ENCODE results near the gene EIF4G2.
A peak's percentile ranks its signal among the peaks of the same experiment; 100 is the strongest.

EIF4G2 gene

DNA sequence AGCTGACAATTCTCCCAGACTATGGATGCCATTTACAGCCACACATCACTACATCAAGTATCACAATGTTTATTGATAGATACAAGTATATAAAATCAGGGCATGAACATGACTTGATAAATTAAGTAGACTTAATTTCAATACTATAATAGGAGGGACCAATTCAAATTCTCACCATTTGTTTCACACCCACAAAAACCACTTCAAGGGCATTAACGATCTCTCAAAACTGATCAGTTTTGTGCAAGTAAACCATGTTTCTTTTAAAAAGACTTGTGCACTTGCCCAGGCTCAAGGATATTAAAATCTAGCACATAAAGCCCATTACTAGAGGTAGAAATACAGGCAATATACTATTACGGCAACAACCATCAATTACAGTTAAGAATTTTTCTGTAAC is 11.7 kb downstream of the EIF4G2 start:
- Mint-ChIP-seq H3K4me1 (peaks cover 27% of the 10 kb centered on the region), H3K4me3 (no peak overlapping the region), H3K27me3 (ENCODE audit: low read depth) (no peaks in the 10 kb centered on the region), H3K27ac (no peak overlapping the region), H3K9me3 (no peaks in the 10 kb centered on the region), H3K36me3 (ENCODE audit: low read depth) (peaks cover 72% of the 10 kb centered on the region)
- TF ChIP-seq, protein P1, sequence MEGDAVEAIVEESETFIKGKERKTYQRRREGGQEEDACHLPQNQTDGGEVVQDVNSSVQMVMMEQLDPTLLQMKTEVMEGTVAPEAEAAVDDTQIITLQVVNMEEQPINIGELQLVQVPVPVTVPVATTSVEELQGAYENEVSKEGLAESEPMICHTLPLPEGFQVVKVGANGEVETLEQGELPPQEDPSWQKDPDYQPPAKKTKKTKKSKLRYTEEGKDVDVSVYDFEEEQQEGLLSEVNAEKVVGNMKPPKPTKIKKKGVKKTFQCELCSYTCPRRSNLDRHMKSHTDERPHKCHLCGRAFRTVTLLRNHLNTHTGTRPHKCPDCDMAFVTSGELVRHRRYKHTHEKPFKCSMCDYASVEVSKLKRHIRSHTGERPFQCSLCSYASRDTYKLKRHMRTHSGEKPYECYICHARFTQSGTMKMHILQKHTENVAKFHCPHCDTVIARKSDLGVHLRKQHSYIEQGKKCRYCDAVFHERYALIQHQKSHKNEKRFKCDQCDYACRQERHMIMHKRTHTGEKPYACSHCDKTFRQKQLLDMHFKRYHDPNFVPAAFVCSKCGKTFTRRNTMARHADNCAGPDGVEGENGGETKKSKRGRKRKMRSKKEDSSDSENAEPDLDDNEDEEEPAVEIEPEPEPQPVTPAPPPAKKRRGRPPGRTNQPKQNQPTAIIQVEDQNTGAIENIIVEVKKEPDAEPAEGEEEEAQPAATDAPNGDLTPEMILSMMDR (IDR thresholded peaks at IDR 0.05; ENCODE audit: unreplicated experiment in 3 of 3), result no peak

DNA sequence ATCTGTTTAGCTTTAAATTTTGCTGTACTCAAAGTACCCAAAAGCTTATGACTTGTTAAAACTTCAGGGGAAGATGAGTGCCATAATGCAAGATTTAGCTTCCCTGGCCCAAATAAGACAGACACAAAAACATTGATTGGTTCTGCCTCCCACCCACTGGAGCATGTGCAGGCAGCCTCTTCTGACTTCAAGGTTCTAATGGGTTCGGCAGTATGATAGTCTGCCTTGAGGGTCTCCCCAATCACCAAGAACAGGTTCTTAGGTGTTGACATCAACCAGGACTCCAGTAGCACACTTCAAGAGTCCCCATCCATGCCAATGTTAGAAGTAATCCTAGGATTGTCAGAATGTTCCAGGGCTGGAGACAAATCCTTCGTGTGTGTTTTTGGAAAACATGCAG is 12.5 kb downstream of the EIF4G2 start:
- Mint-ChIP-seq H3K4me3 (no peak overlapping the region), H3K27me3 (ENCODE audit: low read depth) (no peaks in the 10 kb centered on the region), H3K27ac (no peak overlapping the region), H3K36me3 (ENCODE audit: low read depth) (peaks cover 64% of the 10 kb centered on the region), H3K9me3 (no peaks in the 10 kb centered on the region), H3K4me1 (peaks cover 20% of the 10 kb centered on the region)
- TF ChIP-seq, protein P1 (IDR thresholded peaks at IDR 0.05; ENCODE audit: unreplicated experiment in 3 of 3), result no peak

DNA sequence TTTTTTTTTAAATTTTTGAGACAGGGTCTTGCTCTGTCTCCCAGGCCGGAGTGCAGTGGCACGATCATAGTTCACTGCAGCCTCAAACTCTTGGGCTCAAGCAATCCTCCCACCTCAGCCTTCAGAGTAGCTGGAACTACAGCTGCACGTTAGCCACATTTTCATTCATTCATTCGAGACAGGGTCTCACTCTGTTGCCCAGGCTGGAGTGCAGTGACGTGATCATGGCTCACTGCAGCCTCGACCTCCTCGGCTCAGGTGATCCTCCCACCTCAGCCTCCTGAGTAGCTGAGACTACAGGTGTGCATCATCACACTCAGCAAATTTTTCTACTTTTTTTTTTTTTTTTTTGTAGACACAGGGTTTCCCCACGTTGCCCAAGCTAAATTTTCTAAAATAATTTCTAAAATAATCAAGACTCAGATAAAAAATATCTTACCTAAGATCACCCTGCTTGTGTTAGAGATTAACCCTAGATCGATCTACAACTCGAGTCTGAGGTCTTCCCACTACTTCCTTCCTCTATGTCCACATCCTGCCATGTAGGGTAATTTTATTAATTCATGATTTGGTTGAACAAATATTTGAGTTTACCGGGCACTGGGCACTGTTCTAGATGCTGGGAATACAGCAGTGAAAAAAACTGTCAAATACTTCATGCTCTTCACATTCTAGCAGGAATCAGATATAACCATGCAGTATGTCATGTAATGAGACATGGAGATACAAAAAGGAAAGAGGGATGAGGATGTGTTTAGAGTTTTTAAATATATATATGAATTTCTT is 15.1 kb downstream of the EIF4G2 start:
- H3K4me1 Mint-ChIP-seq, result peaks cover 3% of the 10 kb centered on the region
- H3K4me3 Mint-ChIP-seq, result no peak overlapping the region
- H3K27ac Mint-ChIP-seq, result no peak overlapping the region
- peaks cover 39% of the 10 kb centered on the region for H3K36me3 Mint-ChIP-seq (ENCODE audit: low read depth)
- peaks cover 5% of the 10 kb centered on the region for H3K27me3 Mint-ChIP-seq (ENCODE audit: low read depth)
- TF ChIP-seq, protein P1 (IDR thresholded peaks at IDR 0.05; ENCODE audit: unreplicated experiment in 3 of 3), result no peak
- no peaks in the 10 kb centered on the region for H3K9me3 Mint-ChIP-seq

DNA sequence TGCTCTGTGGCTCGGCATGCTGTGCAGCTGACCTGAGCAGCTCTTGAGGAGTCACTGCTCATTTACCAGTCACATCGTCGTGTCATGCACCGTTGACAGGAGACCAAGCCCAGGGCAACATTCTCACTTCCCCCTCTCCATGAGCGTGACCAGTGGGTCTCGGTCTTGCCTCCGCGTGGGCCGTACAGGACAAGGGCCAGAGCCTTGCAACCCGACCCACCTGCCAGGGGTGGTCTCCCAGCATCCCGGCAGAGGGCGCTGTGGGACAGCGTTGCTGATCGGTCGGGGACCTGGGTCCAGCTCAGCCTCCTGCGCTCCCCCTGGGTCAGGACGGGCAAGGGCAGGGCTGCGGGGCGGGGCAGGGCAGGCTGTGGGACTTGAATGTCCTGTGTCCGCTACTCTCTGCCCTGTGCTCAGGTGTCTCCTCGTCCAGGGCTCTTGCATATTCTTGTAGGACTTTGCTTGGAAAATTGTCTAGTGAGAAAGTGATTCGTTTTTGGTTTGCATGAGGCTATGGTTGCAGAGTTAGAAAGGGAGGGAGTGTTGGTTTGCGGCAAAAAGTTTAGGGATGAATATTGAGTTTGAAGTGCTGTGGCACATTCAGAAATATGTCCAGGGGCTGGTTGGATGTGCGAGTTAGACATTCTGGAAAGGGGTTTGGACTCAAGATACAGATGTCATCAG is 16.2 kb downstream of the EIF4G2 start:
- Mint-ChIP-seq H3K9me3 (no peaks in the 10 kb centered on the region), H3K36me3 (ENCODE audit: low read depth) (peaks cover 28% of the 10 kb centered on the region), H3K4me3 (no peak overlapping the region), H3K27me3 (ENCODE audit: low read depth) (peaks cover 5% of the 10 kb centered on the region), H3K4me1 (peaks cover 3% of the 10 kb centered on the region), H3K27ac (no peak overlapping the region)
- TF ChIP-seq, protein P1 (IDR thresholded peaks at IDR 0.05; ENCODE audit: unreplicated experiment in 3 of 3), result peak; percentile 77 to 90 (median 79)

DNA sequence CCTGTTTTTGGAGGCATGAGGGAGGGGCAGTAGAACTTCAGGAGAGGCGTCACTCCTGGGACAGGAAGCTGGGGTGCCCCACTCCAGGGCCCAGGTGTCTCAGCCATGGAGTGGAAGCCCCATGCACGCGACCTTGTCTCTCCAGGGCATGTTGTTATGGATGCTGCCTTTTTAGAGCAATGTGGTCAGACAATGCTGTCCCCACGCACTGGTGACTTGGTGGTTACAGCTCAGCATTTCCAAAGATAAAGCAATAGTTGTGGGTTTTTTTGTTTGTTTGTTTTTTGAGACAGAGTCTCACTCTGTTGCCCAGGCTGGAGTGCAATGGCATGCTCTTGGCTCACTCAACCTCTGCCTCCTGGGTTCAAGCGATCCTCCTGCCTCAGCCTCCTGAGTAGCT is 22.3 kb downstream of the EIF4G2 start:
- H3K4me1 Mint-ChIP-seq, result peaks cover 23% of the 10 kb centered on the region
- TF ChIP-seq, protein P1 (IDR thresholded peaks at IDR 0.05; ENCODE audit: unreplicated experiment in 3 of 3), result no peak
- no peaks in the 10 kb centered on the region for H3K9me3 Mint-ChIP-seq
- no peak overlapping the region for H3K4me3 Mint-ChIP-seq
- no peak overlapping the region for H3K27ac Mint-ChIP-seq
- H3K27me3 Mint-ChIP-seq (ENCODE audit: low read depth), result peaks cover 5% of the 10 kb centered on the region
- H3K36me3 Mint-ChIP-seq (ENCODE audit: low read depth), result no peaks in the 10 kb centered on the region

Data from nephron (organoid).